ENCODE measurements around the gene GABRB1. TPM values are rescaled to one million over a fixed set of nuclear protein-coding genes. Genes with fewer than 3 reads are reported as not detected.

Gene GABRB1
- total and polyA plus RNA-seq, 2 donors (not counting 3 experiments of a cell fraction or from before 2014, with no cell fraction given), result not detected

GRCh38 chr4:47043821-47044220 is 12.5 kb downstream of the GABRB1 start:
- DNase-seq (ENCODE audit: low read depth, low spot score), result no peak
- ChIA-PET POLR2A (no interaction called here), CTCF (interaction anchor here (0.8 to 1.4 kb wide), 3 partner anchors 11 to 79 kb away, joined by 3 to 4 read pairs (median 3); no protein-coding TSS in a partner anchor)
- H3K4me3 ChIP-seq (replicated peaks in 1 of 3; ENCODE audit: insufficient read depth in 1 of 3, low read depth in 1 of 3, low read length in 3 of 3), result no peak overlapping the region
- no peaks in the 10 kb centered on the region for H3K79me2 ChIP-seq (ENCODE audit: control insufficient read depth, insufficient read depth, low read length)
- H2AFZ ChIP-seq (ENCODE audit: low read depth, low read length), result no peak overlapping the region
- no peak for FAIRE-seq
- dilution Hi-C loops (cut with MboI; ENCODE audit: extremely low pct_ligation_motif_present, low sequenced_read_pairs) (no loop called here), intact Hi-C loops (cut with micrococcal nuclease) (no loop called here)
- no peaks in the 10 kb centered on the region for H3K9me1 ChIP-seq (replicated peaks; ENCODE audit: control insufficient read depth, extremely low read depth, insufficient read depth, low read length)
- no peaks in the 10 kb centered on the region for H3K4me1 ChIP-seq (ENCODE audit: control insufficient read depth, extremely low read depth, insufficient read depth, low read length)
- H3K9ac ChIP-seq (replicated peaks; ENCODE audit: extremely low read depth, insufficient read depth, low read length), result no peak overlapping the region
- TF ChIP-seq GATA2 (IDR thresholded peaks at IDR 0.05; ENCODE audit: insufficient read depth, insufficient read length, low read depth, low read length) (no peak), POLR2AphosphoS5 (IDR thresholded peaks at IDR 0.05; ENCODE audit: insufficient read depth, low read depth, low read length) (no peak), FOS (IDR thresholded peaks at IDR 0.05; ENCODE audit: borderline replicate concordance, insufficient read depth, low read length) (no peak), CTCF (IDR thresholded peaks at IDR 0.05; ENCODE audit: extremely low read depth in 1 of 2, insufficient read depth in 1 of 2, low read depth in 1 of 2, low read length in 2 of 2) (no peak), MAX (IDR thresholded peaks at IDR 0.05; ENCODE audit: insufficient read depth, insufficient read length) (no peak), POLR2A (IDR thresholded peaks at IDR 0.05; ENCODE audit: low read depth, low read length) (no peak), MYC (IDR thresholded peaks at IDR 0.05; ENCODE audit: low read depth, low read length) (no peak), JUN (IDR thresholded peaks at IDR 0.05; ENCODE audit: borderline replicate concordance, insufficient read depth, insufficient read length, low read depth) (no peak), EZH2 (IDR thresholded peaks at IDR 0.05; ENCODE audit: borderline replicate concordance, low read depth, low read length, severe bottlenecking) (no peak)
- no peaks in the 10 kb centered on the region for H4K20me1 ChIP-seq (replicated peaks; ENCODE audit: control insufficient read depth, extremely low read depth, insufficient read depth, low read length)
- H3K27me3 ChIP-seq (ENCODE audit: control insufficient read depth in 2 of 2, insufficient read depth in 2 of 2, low read length in 2 of 2), result peaks cover 0 to 5% of the 10 kb centered on the region in 2 experiments
- BruUV-seq (replicated peaks), result no TSS peak
- no peaks in the 10 kb centered on the region for H3K36me3 ChIP-seq (ENCODE audit: control insufficient read depth in 2 of 2, extremely low read depth in 1 of 2, insufficient read depth in 2 of 2, low read length in 2 of 2)
- no peaks in the 10 kb centered on the region for H3K9me3 ChIP-seq (replicated peaks; ENCODE audit: control insufficient read depth, insufficient read depth, low read length)
- no peak overlapping the region for H3K27ac ChIP-seq (ENCODE audit: insufficient read depth, low read depth, low read length)
- H3K4me2 ChIP-seq (ENCODE audit: insufficient read depth, low read length), result no peak overlapping the region

Data from endothelial cell of umbilical vein (primary cell).